Osteoblast (primary cell): Measurements from ENCODE around the gene SND1. TPM values are rescaled to one million over a fixed set of nuclear protein-coding genes. Genes with fewer than 3 reads are reported as not detected.

Experiments used
- DNase-seq: peaks from one replicate; pipeline ENCODE4 v3.0.0; 2011; ENCODE audit warnings: low spot score, mixed read lengths; ENCODE audit not compliant: insufficient read length; ENCODE audit errors: missing footprints
- H2AFZ ChIP-seq: 2 replicates; pipeline ENCODE4 v1.6.0; 2011; ENCODE audit warnings: mild to moderate bottlenecking, low read length
- H3K27ac ChIP-seq: 2 replicates; pipeline ENCODE4 v1.5.1; 2011; ENCODE audit warnings: mild to moderate bottlenecking, low read depth, low read length, moderate library complexity
- H3K27me3 ChIP-seq: 2 replicates; pipeline ENCODE4 v1.6.0; 2012; ENCODE audit warnings: mild to moderate bottlenecking, control low read depth, inconsistent platforms, low read length, moderate library complexity; ENCODE audit not compliant: insufficient read depth
- H3K36me3 ChIP-seq: 2 replicates; pipeline ENCODE4 v1.5.1; 2011; ENCODE audit warnings: mild to moderate bottlenecking, low read length, control low read depth, moderate library complexity; ENCODE audit not compliant: insufficient read depth
- H3K4me1 ChIP-seq: 2 replicates; pipeline ENCODE4 v1.5.1; 2011; ENCODE audit warnings: mild to moderate bottlenecking, low read length, control low read depth, moderate library complexity; ENCODE audit not compliant: insufficient read depth
- H3K4me2 ChIP-seq: 2 replicates; pipeline ENCODE4 v1.6.0; 2011; ENCODE audit warnings: mild to moderate bottlenecking, low read length; ENCODE audit not compliant: insufficient read depth
- H3K4me3 ChIP-seq: fragments of 200-600 bp; sonication (generic); 3 replicates; pipeline ENCODE4 v1.5.1; 2012; ENCODE audit warnings: mild to moderate bottlenecking, low read length, inconsistent platforms; ENCODE audit not compliant: insufficient read depth
- H3K79me2 ChIP-seq: 2 replicates; pipeline ENCODE4 v1.6.0; 2012; ENCODE audit warnings: mild to moderate bottlenecking, low read length, control low read depth, inconsistent platforms; ENCODE audit not compliant: insufficient read depth
- H3K9me3 ChIP-seq: 2 replicates; pipeline ENCODE4 v1.5.1; 2011; ENCODE audit warnings: low read depth, low read length, control low read depth
- H4K20me1 ChIP-seq: 2 replicates; pipeline ENCODE4 v1.6.0; 2012; ENCODE audit warnings: mild to moderate bottlenecking, low read length, control low read depth; ENCODE audit not compliant: insufficient read depth
- CTCF ChIP-seq: IDR thresholded peaks from 2 replicates; pipeline ENCODE4 v1.5.1; 2011; ENCODE audit warnings: mild to moderate bottlenecking, low read depth, low read length, moderate library complexity; ENCODE audit errors: extremely low read depth
- total RNA-seq: library from RNA; depleted of rRNA; stranded (reverse); fragments of >200 nt; gene quantifications from 2 replicates; pipeline ENCODE4 v1.2.3, GENCODE V29; 2012

The SND1 gene
- total RNA-seq, 1 donor, result 257 TPM

GRCh38 chr7:128100225-128100948, 448.4 kb downstream of the SND1 start:
- Histone ChIP-seq H3K4me1 (peaks cover 7% of the 10 kb centered on the region), H2AFZ (no peak overlapping the region), H3K9me3 (no peaks in the 10 kb centered on the region), H3K4me2 (no peak overlapping the region), H4K20me1 (peaks cover 6% of the 10 kb centered on the region), H3K27me3 (peaks cover 4% of the 10 kb centered on the region), H3K27ac (no peak overlapping the region), H3K79me2 (no peaks in the 10 kb centered on the region), H3K4me3 (no peak overlapping the region), H3K36me3 (peaks cover 17% of the 10 kb centered on the region)
- no peak for DNase-seq
- no peak for TF ChIP-seq CTCF

GRCh38 chr7:128100949-128101713, 449.1 kb downstream of the SND1 start:
- Histone ChIP-seq H2AFZ (no peak overlapping the region), H3K4me1 (peaks cover 7% of the 10 kb centered on the region), H3K79me2 (no peaks in the 10 kb centered on the region), H3K4me2 (no peak overlapping the region), H3K4me3 (no peak overlapping the region), H3K27me3 (peaks cover 10% of the 10 kb centered on the region), H3K36me3 (peaks cover 13% of the 10 kb centered on the region), H3K27ac (no peak overlapping the region), H4K20me1 (peaks cover 6% of the 10 kb centered on the region), H3K9me3 (no peaks in the 10 kb centered on the region)
- DNase-seq, result peak; percentile 73
- no peak for TF ChIP-seq CTCF

GRCh38 chr7:128102490-128103291, 450.7 kb downstream of the SND1 start:
- Histone ChIP-seq H3K27ac (no peak overlapping the region), H3K4me1 (peaks cover 7% of the 10 kb centered on the region)
- no peak for TF ChIP-seq CTCF

More at GRCh38 chr7:128102490-128103291, 450.7 kb downstream of the SND1 start:
- no peak overlapping the region for H3K4me3 ChIP-seq
- H3K4me2 ChIP-seq, result no peak overlapping the region
- no peaks in the 10 kb centered on the region for H3K9me3 ChIP-seq
- peaks cover 11% of the 10 kb centered on the region for H3K36me3 ChIP-seq
- H4K20me1 ChIP-seq, result peaks cover 3% of the 10 kb centered on the region
- H3K27me3 ChIP-seq, result peaks cover 10% of the 10 kb centered on the region
- no peaks in the 10 kb centered on the region for H3K79me2 ChIP-seq
- DNase-seq, result peak; percentile 66
- H2AFZ ChIP-seq, result no peak overlapping the region
